HG03159 (cell line): ENCODE data around the gene CTSE.
"Not testable (repeated sequence)": the region's sequence is repeated elsewhere in the genome, so short reads cannot be mapped to it uniquely, and the experiment has no call there.

Source experiments
- ATAC-seq: cut with Tn5 transposase; IDR thresholded peaks from one replicate; pipeline ENCODE4 v1.9.1; 2021; ENCODE audit warnings: mild to moderate bottlenecking, moderate library complexity; ENCODE audit not compliant: unreplicated experiment

CTSE gene

DNA sequence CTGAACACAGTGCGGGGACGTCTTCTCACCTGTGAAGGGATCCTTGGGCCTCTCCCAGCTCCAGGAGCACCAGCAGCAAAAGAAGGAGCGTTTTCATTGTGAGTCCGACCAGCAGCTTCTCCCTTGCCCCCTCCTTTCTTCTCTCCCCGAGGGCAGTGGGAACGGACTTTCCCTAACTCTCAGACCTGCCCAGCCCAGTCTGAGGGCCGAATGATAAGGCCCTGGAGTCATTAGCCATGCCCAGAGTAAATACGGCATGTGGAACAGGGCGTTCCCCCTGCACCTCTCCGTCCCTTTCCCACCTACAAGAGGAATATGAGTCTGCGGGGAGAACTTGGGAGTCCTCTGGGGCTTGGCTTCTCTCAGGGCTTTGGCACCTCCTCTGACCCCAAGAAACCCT lies at the start of gene CTSE:
CTSE (minus strand) TSS at position 201 of the 400 bp plus-strand sequence; CDS start at position 97, 104 bp downstream.
- no peak for ATAC-seq

GRCh38 chr1:206070627-206071304 lies 47.1 kb upstream of the CTSE start:
- ATAC-seq, result no peak

- no peak for ATAC-seq
These were observed 44.6 kb upstream of the CTSE start for GRCh38 chr1:206068314-206068713.

GRCh38 chr1:206067486-206068227 lies 44.0 kb upstream of the CTSE start:
- no peak for ATAC-seq

GRCh38 chr1:206066479-206067171 lies 42.9 kb upstream of the CTSE start:
- ATAC-seq, result peak; percentile 73

DNA sequence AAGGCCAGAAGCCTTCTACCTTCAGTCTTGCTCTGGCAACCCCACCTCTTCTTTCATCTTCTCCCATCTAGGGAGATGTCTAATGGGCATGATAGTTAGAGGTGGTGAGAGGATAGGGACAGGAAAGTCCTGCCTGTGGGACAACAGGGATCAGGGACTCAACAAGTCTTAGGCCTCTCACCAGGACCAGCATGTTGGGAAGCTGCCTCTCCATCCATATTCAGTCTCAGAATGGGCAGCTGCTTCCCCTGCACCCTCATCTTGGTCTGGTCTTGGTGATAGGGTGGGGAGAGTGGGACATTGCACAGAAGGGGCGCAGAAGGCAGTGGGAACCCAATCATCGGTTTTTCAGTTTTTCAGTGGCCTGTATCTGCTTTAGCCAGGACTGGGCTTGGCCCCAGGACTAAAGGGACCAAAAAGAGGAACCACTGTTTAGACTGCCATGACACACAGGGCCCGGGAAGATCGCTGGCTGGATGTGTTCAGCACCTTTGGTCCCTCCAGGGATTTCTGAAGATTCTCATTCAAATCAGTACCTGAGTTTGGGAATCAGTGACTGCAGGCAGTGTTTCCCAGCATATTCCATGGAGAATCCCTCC lies 42.0 kb upstream of the CTSE start:
- ATAC-seq, result no peak

- ATAC-seq, result not testable (repeated sequence)
These were observed 40.8 kb upstream of the CTSE start for GRCh38 chr1:206064501-206064900.

DNA sequence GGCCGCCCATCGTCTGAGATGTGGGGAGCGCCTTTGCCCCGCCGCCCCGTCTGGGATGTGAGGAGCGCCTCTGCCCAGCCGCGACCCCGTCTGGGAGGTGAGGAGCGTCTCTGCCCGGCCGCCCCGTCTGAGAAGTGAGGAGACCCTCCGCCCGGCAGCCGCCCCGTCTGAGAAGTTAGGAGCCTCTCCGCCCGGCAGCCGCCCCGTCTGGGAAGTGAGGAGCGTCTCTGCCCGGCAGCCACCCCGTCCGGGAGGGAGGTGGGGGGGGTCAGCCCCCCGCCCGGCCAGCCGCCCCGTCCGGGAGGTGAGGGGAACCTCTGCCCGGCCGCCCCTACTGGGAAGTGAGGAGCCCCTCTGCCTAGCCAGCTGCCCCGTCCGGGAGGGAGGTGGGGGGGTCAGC lies 40.3 kb upstream of the CTSE start:
- ATAC-seq, result not testable (repeated sequence)

DNA sequence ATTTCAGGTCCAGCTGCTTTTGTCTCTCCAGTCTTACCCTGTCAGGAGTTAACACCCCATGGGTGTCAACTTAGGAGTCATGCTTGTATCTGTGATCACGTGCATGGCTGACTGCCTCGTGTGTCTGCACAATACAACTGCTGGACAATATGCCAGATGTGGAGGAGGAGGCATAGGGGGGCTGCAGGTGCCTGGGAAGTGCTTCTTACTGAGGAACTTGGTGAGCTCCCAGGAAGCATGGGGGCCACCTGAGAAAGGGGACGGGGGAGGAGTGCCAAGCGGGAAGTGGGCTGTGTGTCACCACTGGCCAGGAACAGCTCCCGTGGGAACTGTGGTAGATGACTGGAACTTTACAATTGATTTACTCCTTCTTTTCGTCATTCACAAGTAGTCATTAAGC lies 38.8 kb upstream of the CTSE start:
- no peak for ATAC-seq

DNA sequence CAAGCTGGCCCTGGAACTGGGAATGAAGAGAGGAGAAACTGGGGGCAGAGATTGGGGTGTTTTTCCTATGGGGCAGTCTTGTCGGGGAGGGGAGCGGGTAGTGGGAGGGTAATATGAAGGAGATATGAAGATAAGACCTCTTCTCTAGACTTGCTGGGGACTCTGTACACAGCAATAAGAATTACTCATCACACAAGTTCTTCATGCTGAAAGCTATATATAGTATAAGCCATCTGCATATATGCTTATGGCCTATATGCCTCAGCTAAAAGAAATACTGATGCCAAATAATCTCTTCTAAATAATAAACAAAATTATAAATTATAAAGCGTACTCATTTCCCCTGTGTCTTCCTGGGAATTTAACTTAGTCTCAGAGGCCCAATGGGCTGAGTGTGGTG lies 37.1 kb upstream of the CTSE start:
- ATAC-seq, result no peak

DNA sequence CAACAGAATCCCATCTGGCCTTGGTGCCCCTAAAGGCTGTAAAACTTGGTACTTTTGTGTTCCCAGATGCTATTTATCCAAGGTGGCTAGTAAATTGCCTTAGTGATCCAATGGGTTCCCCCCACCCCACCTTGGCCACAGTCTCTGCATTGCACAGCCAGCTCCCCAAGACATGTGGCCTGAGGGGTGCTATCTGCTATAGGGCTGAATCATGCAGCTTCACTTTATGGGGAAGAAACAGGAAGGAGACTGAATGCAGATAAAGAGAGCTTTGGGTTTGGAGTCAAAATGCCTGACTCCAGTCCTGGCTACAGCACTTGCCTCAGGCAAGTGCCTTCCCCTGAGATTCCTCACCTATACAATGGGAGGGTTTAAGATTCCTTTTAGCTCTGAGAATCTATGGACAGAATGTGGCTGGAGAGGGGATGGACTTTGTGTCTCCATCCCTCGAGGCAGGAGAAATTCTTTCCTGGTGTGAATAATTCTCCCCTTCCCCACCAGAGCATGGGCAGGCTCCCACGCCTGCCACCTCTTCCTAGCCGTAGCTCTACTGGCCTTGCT lies 35.7 kb upstream of the CTSE start:
- no peak for ATAC-seq

GRCh38 chr1:206058927-206059292 lies 35.2 kb upstream of the CTSE start:
- ATAC-seq, result no peak

GRCh38 chr1:206058289-206058926 lies 34.7 kb upstream of the CTSE start:
- ATAC-seq, result not testable (repeated sequence)

DNA sequence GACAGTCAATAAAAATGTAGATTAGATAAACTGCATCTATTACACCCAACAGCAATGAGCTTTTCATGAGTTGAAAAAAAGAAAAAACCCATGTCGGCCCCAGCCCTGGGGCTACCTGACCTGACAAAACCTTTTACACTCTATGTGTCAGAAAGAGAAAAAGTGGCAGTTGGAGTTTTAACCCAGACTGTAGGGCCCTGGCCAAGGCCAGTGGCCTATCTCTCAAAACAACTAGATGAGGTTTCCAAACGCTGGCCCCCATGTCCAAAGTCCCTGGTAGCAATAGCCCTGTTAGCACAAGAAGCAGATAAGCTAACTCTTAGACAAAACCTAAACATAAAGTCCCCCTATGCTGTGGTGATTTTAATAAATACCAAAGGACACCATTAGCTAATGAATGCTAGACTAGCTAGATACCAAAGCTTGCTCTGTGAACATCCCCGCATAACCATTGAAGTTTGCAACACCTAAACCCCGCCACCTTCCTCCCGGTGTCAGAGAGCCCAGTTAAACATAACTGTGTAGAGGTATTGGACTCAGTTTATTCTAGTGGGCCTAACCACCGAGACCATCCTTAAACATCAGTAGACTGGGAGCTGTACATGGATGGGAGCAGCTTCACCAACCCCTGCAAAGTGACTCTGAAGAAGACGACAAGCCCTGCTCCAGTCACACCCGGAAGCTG lies 32.1 kb upstream of the CTSE start:
- not testable (repeated sequence) for ATAC-seq

- not testable (repeated sequence) for ATAC-seq
These were observed 31.5 kb upstream of the CTSE start for GRCh38 chr1:206055069-206055625.

GRCh38 chr1:206053616-206054015 lies 29.9 kb upstream of the CTSE start:
- ATAC-seq, result not testable (repeated sequence)

DNA sequence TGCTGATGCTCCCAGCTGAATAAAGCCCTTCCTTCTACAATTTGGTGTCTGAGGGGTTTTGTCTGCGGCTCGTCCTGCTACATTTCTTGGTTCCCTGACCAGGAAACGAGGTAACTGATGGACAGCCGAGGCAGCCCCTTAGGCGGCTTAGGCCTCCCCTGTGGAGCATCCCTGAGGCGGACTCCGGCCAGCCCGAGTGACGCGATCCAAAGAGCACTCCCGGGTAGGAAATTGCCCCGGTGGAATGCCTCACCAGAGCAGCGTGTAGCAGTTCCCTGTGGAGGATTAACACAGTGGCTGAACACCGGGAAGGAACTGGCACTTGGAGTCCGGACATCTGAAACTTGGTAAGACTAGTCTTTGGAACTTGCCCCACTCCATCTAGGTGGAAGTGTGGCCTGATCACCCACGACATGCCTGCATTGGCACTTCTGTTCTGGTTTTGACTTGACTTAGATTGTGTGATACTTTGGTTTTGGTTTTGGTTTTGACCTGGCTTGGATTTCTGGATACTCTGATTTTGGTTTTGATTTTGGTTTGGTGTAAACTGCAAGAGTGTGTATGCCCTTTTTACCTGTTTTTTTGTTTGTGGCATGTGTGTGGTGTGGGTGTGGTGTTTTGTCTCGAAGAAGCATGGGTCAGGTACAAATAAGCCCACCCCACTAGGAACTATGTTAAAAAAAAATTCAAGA lies 29.4 kb upstream of the CTSE start, which contains the start of gene RHEX:
RHEX (plus strand) TSS at position 255 of the 692 bp plus-strand sequence. CDS start 44,656 bp downstream, outside the sequence.
- ATAC-seq, result not testable (repeated sequence)

DNA sequence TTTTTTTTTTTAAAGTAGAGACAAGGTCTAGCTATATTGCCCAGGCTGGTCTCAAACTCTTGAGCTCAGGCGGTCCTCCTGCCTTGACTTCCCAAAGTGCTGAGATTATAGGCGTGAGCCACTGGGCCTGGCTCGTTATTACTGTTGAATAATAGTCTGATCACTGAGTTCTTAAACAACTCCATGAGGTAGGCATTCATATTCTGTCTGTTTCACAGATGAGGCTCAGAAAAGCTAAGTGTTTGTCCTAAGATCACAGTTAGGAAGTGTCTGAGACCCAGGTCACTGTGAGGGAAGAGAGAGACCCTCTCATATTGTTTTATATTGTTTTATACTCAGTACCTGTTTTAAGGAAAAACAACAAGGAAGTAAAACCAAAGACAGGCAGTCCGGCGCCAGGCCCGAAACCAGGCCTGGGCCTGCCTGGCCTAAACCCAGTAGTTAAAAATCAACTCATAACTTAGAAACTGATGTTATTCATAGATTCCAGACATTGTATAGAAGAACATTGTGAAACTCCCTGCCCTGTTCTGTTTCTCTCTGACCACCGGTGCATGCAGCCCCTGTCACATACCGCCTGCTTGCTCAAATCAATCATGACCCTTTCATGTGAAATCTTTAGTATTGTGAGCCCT lies 28.7 kb upstream of the CTSE start:
- not testable (repeated sequence) for ATAC-seq
